GM23338 (cell line): Measurements from ENCODE around the gene ERC2.

Experiments
- CREB1 ChIP-seq: fragments of 250-450 bp; sonication (Bioruptor Pico); IDR thresholded peaks from 2 replicates; pipeline ENCODE4 v1.5.0; 2020; ENCODE audit warnings: low read depth, mild to moderate bottlenecking, moderate library complexity
- EZH2 ChIP-seq: fragments of 200-600 bp; sonication (generic); IDR thresholded peaks from one replicate; pipeline ENCODE4 v1.8.0; 2017; ENCODE audit warnings: antibody characterized with exemption, mild to moderate bottlenecking, low read depth; ENCODE audit not compliant: unreplicated experiment
- JUNB ChIP-seq: IDR thresholded peaks from one replicate; pipeline ENCODE4 v1.6.1; 2016; ENCODE audit warnings: antibody characterized with exemption; ENCODE audit not compliant: unreplicated experiment
- NANOG ChIP-seq: IDR thresholded peaks from 2 replicates; pipeline ENCODE4 v1.6.1; 2016; ENCODE audit warnings: antibody characterized with exemption, borderline replicate concordance
- POLR2AphosphoS5 ChIP-seq: IDR thresholded peaks from 2 replicates; pipeline ENCODE4 v1.6.1; 2016; ENCODE audit warnings: antibody characterized with exemption, low read depth
- ZNF114 ChIP-seq: fragments of 250-450 bp; sonication (Bioruptor Pico); IDR thresholded peaks from 2 replicates; pipeline ENCODE4 v1.5.0; 2020; ENCODE audit warnings: mild to moderate bottlenecking, moderate library complexity
- TF ChIP-seq, protein P1 (sequence below), 2 experiments: fragments of 200-600 bp in 1 of 2; sonication (generic) in 1 of 2; conservative IDR thresholded peaks; 2 replicates each; pipeline versions ENCODE4 v1.5.1 to v1.6.1; 2016 to 2017; ENCODE audit warnings: antibody characterized with exemption in 2 of 2, low read depth in 2 of 2, mild to moderate bottlenecking in 2 of 2, moderate library complexity in 1 of 2
- TF ChIP-seq, protein P2 (sequence below): IDR thresholded peaks from one replicate; pipeline ENCODE4 v1.6.1; 2018; ENCODE audit warnings: antibody characterized with exemption; ENCODE audit not compliant: unreplicated experiment

DNA sequence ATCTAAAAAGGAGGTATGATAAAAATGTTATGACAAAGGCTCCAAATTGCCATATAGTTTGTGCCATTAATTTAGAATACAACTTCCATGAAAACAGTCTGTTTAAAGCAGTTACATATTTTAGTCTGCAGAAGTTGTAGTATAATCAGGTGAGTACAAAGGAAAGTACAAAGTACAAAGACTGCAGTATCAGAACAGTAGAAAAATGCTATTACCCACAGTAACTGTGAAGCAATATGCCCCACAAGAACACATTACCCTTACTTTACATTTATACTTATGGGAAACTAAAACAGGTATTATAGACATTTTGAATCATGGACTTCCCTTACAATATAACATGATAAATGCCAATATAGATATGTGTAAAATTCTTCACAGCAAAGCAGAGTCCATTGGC is 398.5 kb downstream of the ERC2 start:
- no peak for TF ChIP-seq POLR2AphosphoS5
- TF ChIP-seq, protein P1, sequence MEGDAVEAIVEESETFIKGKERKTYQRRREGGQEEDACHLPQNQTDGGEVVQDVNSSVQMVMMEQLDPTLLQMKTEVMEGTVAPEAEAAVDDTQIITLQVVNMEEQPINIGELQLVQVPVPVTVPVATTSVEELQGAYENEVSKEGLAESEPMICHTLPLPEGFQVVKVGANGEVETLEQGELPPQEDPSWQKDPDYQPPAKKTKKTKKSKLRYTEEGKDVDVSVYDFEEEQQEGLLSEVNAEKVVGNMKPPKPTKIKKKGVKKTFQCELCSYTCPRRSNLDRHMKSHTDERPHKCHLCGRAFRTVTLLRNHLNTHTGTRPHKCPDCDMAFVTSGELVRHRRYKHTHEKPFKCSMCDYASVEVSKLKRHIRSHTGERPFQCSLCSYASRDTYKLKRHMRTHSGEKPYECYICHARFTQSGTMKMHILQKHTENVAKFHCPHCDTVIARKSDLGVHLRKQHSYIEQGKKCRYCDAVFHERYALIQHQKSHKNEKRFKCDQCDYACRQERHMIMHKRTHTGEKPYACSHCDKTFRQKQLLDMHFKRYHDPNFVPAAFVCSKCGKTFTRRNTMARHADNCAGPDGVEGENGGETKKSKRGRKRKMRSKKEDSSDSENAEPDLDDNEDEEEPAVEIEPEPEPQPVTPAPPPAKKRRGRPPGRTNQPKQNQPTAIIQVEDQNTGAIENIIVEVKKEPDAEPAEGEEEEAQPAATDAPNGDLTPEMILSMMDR (conservative IDR thresholded peaks at IDR 0.05; ENCODE audit: low read depth in 2 of 2) = no peak
- TF ChIP-seq JUNB = no peak
- TF ChIP-seq, protein P2, sequence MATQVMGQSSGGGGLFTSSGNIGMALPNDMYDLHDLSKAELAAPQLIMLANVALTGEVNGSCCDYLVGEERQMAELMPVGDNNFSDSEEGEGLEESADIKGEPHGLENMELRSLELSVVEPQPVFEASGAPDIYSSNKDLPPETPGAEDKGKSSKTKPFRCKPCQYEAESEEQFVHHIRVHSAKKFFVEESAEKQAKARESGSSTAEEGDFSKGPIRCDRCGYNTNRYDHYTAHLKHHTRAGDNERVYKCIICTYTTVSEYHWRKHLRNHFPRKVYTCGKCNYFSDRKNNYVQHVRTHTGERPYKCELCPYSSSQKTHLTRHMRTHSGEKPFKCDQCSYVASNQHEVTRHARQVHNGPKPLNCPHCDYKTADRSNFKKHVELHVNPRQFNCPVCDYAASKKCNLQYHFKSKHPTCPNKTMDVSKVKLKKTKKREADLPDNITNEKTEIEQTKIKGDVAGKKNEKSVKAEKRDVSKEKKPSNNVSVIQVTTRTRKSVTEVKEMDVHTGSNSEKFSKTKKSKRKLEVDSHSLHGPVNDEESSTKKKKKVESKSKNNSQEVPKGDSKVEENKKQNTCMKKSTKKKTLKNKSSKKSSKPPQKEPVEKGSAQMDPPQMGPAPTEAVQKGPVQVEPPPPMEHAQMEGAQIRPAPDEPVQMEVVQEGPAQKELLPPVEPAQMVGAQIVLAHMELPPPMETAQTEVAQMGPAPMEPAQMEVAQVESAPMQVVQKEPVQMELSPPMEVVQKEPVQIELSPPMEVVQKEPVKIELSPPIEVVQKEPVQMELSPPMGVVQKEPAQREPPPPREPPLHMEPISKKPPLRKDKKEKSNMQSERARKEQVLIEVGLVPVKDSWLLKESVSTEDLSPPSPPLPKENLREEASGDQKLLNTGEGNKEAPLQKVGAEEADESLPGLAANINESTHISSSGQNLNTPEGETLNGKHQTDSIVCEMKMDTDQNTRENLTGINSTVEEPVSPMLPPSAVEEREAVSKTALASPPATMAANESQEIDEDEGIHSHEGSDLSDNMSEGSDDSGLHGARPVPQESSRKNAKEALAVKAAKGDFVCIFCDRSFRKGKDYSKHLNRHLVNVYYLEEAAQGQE = no peak
- no peak for TF ChIP-seq EZH2
- TF ChIP-seq CREB1 (CRISPR knock-in tag) = no peak
- no peak for TF ChIP-seq ZNF114 (CRISPR knock-in tag)
- TF ChIP-seq NANOG = no peak
